Activated CD4-positive, alpha-beta T cell treated with anti-CD3 and anti-CD28 coated beads, Interleukin-2, amount 50 U/mL, for 48 hours (primary cell): Measurements from ENCODE around the gene ACBD4.
"Not testable (repeated sequence)": the region's sequence is repeated elsewhere in the genome, so short reads cannot be mapped to it uniquely, and the experiment has no call there.

Experiments
- DNase-seq, 2 experiments: peaks; one replicate each; pipeline ENCODE4 v3.0.0-alpha.2; 2020

The ACBD4 gene

GRCh38 chr17:45121055-45121454 lies 14.4 kb upstream of the ACBD4 start:
- no peak for DNase-seq

- DNase-seq = no peak
Measured at GRCh38 chr17:45123076-45123770, 12.3 kb upstream of the ACBD4 start.

DNA sequence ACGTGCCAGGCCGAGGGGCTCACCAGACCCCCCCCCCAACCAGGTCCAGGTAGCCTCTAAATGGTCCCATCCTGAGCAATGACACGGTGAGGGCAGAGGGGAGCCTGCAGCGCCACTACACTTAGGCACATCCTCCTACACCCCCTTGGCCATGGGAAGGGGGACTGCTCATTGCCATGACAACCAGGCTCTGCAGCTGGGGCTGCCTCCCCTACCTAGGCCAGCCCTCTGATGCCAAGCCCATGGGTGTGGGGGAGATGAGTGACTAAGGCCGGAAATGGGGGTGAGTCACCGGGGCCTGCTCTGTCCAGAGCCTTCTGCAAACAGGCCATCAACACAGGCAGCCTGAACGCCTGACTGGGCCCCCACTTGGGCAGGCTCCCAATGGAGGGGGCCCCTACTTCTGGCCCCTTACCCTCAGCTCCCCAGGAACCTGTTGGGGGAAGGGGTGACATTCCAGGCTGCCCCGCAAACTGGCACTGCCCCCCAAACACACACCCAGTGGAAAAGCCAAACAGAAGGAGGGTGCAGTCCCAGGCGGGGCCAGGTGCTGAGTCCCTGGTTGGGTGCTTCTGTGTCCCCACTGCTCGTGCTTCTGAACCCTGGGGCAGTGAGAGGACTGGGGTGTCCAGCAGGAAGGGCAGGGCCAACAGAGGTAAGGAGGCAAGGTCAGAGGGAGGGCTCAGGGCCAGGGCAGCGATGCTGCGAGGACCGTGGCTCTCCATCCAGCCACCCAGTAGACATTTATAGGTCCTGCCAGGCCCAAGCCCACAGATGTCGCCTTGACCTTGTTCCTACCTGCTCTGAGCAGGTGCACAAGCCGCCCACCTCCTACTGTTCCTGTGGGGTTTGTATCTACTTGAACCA lies 11.3 kb upstream of the ACBD4 start:
- DNase-seq = peak in 1 of 2 experiments; percentile 37

GRCh38 chr17:45124797-45125122 lies 10.7 kb upstream of the ACBD4 start:
- not testable (repeated sequence) for DNase-seq

- DNase-seq = no peak
Measured at GRCh38 chr17:45125509-45125908, 10.0 kb upstream of the ACBD4 start.

- DNase-seq = no peak
Measured at GRCh38 chr17:45127207-45127547, 8.3 kb upstream of the ACBD4 start.

DNA sequence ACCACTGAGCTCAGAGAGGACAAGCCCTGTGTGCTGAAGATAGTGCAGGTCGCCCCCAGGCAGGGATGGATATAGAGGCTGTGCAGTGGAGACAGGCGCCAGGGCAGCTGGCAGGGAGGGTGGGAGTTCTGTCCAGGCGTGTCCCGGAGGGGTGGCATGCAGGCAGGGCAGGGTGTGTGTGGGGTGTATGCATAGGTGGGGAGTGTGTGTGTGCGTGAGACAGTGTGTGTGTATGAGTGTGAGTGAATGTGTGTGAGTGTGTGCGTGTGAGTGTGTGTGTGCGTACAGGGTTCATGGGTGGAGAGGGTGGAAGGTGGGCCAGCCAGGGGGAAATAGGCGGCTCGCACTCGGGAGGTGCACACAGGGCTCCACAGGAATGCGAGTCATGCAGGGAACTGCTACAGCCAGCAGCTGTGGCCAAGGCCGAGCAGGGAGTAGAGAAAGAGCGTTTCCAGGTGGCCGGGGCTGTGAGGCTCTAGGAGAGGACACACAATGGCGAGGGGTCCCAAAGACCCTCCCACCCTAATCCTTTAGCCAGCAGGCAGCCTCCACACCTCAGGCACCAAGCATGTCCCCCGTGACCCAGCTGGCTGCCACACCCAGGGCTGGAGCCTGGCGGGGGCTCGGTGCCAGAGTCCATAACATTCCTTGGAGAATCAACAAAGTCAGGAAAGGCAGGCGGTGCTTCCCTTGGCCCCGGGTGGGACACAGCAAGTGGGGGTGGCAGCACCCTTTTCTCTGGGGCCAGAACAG lies 7.8 kb upstream of the ACBD4 start:
- DNase-seq = no peak

- DNase-seq = no peak
Measured at GRCh38 chr17:45128331-45128730, 7.2 kb upstream of the ACBD4 start.

GRCh38 chr17:45128989-45129388 lies 6.5 kb upstream of the ACBD4 start:
- no peak for DNase-seq

- DNase-seq = no peak
Measured at GRCh38 chr17:45129426-45129939, 6.0 kb upstream of the ACBD4 start.

- DNase-seq = no peak
Measured at GRCh38 chr17:45129940-45130680, 5.4 kb upstream of the ACBD4 start.

- DNase-seq = no peak
Measured at GRCh38 chr17:45130681-45131615, 4.5 kb upstream of the ACBD4 start.

DNA sequence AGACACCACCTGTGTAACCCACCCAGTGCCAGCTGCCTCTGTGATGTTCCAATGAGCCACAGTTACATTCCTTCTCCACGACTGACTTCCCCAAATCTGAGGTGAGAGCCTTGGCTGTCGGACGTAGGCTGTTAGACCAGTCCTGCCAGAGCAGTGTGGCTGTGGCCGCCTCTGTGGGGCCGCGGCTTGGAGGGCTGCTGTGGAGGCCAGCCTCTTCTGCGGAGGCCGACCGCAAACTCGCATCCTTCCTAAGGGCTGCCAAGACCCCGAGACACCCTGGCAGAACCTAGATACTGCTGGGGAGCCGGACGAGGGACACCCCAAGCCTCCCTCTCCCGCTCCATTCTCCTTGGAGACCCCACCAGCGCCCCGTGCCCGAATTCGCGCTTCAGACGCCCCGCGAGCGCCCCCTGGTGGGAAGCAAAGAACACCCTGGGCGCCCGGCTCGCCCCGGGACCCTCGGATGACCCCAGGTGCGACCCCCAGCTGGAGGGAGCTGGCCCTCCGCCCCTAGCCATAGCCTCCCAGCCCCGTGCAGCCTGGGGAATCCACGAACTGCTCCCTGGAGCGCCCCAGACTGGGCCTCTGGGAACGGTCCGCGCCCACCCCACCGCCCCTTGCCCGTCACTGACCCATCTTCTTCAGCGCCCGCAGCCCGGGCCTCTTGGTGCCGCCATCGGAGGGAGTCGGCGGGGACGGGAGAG lies 3.7 kb upstream of the ACBD4 start:
- DNase-seq = peak; percentile 60 to 69

DNA sequence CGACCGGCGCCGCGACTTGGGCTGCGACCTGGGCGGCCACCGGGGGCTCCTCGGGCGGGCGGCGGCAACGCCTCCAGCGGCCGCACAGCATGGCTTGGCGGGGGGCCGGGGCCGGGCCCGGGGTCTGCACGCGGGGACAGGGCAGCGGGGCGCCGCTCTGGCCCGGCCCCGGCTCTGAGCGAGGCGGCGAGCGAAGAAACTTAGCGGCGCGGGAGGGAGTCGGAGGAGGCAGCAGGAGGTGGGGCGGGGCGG lies 3.2 kb upstream of the ACBD4 start, which contains the start of gene PLCD3:
TSS of gene PLCD3 (minus strand) at position 196 of the 252 bp plus-strand sequence. CDS start at position 91, 105 bp downstream.
- DNase-seq = no peak

- DNase-seq = peak; percentile 70 to 71
Measured at GRCh38 chr17:45132572-45133463, 2.7 kb upstream of the ACBD4 start.

DNA sequence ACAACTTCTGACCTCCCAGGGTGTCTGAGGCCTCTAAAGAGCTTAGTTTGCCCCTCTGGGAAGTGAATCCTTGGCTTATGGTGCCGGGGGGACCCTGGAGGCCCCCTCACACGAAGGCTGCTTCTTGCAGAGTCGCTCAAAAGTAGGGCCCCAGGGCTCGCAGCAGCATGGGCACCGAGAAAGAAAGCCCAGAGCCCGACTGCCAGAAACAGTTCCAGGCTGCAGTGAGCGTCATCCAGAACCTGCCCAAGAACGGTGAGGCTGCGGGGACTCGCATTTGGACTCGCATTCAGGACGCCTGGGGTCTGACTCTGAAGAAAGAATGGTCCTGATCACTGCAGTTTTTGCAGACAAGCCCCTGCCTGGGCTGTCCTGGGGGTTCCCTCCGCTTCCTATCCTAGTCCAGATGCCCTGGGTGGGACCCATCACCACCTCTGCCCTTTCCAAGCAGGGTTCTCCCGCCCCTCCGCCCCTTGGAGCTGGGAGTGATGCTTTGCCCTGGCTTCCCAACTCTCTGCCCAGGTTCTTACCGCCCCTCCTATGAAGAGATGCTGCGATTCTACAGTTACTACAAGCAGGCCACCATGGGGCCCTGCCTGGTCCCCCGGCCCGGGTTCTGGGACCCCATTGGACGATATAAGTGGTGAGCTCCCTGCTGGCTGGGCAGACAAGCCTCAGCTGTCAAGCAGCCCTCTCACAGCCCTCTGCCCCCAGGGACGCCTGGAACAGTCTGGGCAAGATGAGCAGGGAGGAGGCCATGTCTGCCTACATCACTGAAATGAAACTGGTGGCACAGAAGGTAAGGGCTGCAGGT lies 698 bp downstream of the ACBD4 start:
- no peak for DNase-seq

DNA sequence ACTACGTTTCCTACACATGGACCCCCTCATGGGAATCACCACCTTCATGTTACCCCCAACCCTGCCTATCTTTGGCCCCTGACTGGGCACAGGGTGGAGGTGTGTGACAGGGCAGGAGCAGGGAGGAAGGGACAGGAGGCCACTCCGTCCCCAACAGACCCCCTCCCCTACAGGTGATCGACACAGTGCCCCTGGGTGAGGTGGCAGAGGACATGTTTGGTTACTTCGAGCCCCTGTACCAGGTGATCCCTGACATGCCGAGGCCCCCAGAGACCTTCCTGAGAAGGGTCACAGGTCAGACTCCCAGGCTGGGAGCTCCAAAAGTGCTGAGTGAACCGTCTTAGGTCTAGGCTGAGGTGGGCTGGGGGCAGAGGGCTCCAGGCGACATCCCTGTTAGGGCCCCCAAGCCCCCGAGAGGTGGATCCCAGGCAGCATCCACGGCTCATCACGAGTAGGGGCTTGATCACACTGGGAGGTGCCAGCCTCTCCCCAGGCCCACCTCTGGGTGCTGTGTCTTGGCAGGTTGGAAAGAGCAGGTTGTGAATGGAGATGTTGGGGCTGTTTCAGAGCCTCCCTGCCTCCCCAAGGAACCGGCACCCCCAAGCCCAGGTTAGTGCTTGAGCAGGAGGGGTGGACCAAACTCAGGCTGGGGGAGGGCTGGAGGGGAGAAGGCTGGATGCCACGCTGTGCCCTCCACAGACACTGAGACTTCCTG lies 1.5 kb downstream of the ACBD4 start:
- DNase-seq = no peak

GRCh38 chr17:45137561-45138305 lies 2.2 kb downstream of the ACBD4 start:
- DNase-seq = no peak
